Tibial nerve (tissue), 4 donors: Measurements from ENCODE around the gene CHSY3. TPM values are rescaled to one million over a fixed set of nuclear protein-coding genes. Genes with fewer than 3 reads are reported as not detected.

Experiments
- DNase-seq, 2 donors: peaks; one replicate each; pipeline ENCODE4 v3.0.0-alpha.2; 2019; ENCODE audit warnings: low spot score in 2 of 2
- H3K27ac ChIP-seq, 4 donors: fragments of 200-600 bp; sonication (generic) in 3 of 4; one replicate each; pipeline ENCODE4 v1.5.1; 2017 to 2019; ENCODE audit warnings: mild to moderate bottlenecking in 1 of 4
- H3K27me3 ChIP-seq, 2 donors: fragments of 200-600 bp; sonication (generic) in 1 of 2; one replicate each; pipeline versions ENCODE4 v1.5.1 to v1.6.0; 2017 to 2019
- H3K36me3 ChIP-seq, 3 donors: fragments of 200-600 bp; sonication (generic); one replicate each; pipeline ENCODE4 v1.5.1; 2018 to 2019
- H3K4me1 ChIP-seq, 4 donors: fragments of 200-600 bp; sonication (generic) in 3 of 4; one replicate each; pipeline ENCODE4 v1.5.1; 2017 to 2019
- H3K4me3 ChIP-seq, 4 donors: fragments of 200-600 bp; sonication (generic) in 3 of 4; one replicate each; pipeline ENCODE4 v1.5.1; 2017 to 2019; ENCODE audit warnings: mild to moderate bottlenecking in 1 of 4, moderate library complexity in 1 of 4
- H3K9me3 ChIP-seq, 4 donors: fragments of 200-600 bp; sonication (generic) in 3 of 4; one replicate each; pipeline ENCODE4 v1.5.1; 2017 to 2019
- EP300 ChIP-seq, 2 donors: sonication (generic); formaldehyde crosslinking; IDR thresholded peaks; one replicate each; pipeline ENCODE4 v1.6.1; 2017; ENCODE audit warnings: antibody characterized with exemption in 2 of 2, mild to moderate bottlenecking in 1 of 2
- POLR2A ChIP-seq, 2 donors: fragments of 450-650 bp; IDR thresholded peaks; one replicate each; pipeline ENCODE4 v1.6.1; 2017; ENCODE audit warnings: antibody characterized with exemption in 2 of 2, mild to moderate bottlenecking in 2 of 2, moderate library complexity in 2 of 2
- WGBS, 2 donors: methylation state at CpG; one replicate each; pipeline ENCODE4 v1.1.5; 2018; 5-methylcytosine and 5-hydroxymethylcytosine counted together
- total RNA-seq, 4 donors: library from RNA; depleted of rRNA; stranded (reverse); fragments of >200 nt; gene quantifications; one replicate each; pipeline ENCODE4 v1.1.0, GENCODE V29; 2016
- TF ChIP-seq, protein P1 (sequence below), 5 experiments: fragments of 200-600 bp in 3 of 5; fragments of 450-650 bp in 2 of 5; sonication (generic) in 3 of 5; IDR thresholded peaks; one replicate each; pipeline ENCODE4 v1.5.1; 2016 to 2019; ENCODE audit warnings: antibody characterized with exemption in 5 of 5, mild to moderate bottlenecking in 3 of 5, moderate library complexity in 2 of 5

CHSY3 gene
- total RNA-seq, 4 donors from 2014 or later, result 3.6 to 11.2 (median 6.2) TPM

- H3K27ac ChIP-seq, result no peak overlapping the region
- no peak for TF ChIP-seq POLR2A (IDR thresholded peaks at IDR 0.05)
- TF ChIP-seq EP300 (IDR thresholded peaks at IDR 0.05), result no peak
- TF ChIP-seq, protein P1, sequence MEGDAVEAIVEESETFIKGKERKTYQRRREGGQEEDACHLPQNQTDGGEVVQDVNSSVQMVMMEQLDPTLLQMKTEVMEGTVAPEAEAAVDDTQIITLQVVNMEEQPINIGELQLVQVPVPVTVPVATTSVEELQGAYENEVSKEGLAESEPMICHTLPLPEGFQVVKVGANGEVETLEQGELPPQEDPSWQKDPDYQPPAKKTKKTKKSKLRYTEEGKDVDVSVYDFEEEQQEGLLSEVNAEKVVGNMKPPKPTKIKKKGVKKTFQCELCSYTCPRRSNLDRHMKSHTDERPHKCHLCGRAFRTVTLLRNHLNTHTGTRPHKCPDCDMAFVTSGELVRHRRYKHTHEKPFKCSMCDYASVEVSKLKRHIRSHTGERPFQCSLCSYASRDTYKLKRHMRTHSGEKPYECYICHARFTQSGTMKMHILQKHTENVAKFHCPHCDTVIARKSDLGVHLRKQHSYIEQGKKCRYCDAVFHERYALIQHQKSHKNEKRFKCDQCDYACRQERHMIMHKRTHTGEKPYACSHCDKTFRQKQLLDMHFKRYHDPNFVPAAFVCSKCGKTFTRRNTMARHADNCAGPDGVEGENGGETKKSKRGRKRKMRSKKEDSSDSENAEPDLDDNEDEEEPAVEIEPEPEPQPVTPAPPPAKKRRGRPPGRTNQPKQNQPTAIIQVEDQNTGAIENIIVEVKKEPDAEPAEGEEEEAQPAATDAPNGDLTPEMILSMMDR (IDR thresholded peaks at IDR 0.05), result no peak
- H3K36me3 ChIP-seq, result no peaks in the 10 kb centered on the region
- H3K4me3 ChIP-seq, result no peak overlapping the region
- no peak for DNase-seq
- no peaks in the 10 kb centered on the region for H3K27me3 ChIP-seq
- H3K4me1 ChIP-seq, result no peaks in the 10 kb centered on the region
- H3K9me3 ChIP-seq, result no peaks in the 10 kb centered on the region
These were observed 67.4 kb downstream of the CHSY3 start for GRCh38 chr5:129971714-129972113.

- TF ChIP-seq, protein P1 (IDR thresholded peaks at IDR 0.05), result no peak
- TF ChIP-seq POLR2A (IDR thresholded peaks at IDR 0.05) (no peak), EP300 (IDR thresholded peaks at IDR 0.05) (no peak)
- Histone ChIP-seq H3K36me3 (no peaks in the 10 kb centered on the region), H3K27me3 (no peaks in the 10 kb centered on the region), H3K27ac (no peak overlapping the region), H3K9me3 (no peaks in the 10 kb centered on the region), H3K4me1 (no peaks in the 10 kb centered on the region), H3K4me3 (no peak overlapping the region)
- no peak for DNase-seq
These were observed 68.3 kb downstream of the CHSY3 start for GRCh38 chr5:129972465-129973141.

DNA sequence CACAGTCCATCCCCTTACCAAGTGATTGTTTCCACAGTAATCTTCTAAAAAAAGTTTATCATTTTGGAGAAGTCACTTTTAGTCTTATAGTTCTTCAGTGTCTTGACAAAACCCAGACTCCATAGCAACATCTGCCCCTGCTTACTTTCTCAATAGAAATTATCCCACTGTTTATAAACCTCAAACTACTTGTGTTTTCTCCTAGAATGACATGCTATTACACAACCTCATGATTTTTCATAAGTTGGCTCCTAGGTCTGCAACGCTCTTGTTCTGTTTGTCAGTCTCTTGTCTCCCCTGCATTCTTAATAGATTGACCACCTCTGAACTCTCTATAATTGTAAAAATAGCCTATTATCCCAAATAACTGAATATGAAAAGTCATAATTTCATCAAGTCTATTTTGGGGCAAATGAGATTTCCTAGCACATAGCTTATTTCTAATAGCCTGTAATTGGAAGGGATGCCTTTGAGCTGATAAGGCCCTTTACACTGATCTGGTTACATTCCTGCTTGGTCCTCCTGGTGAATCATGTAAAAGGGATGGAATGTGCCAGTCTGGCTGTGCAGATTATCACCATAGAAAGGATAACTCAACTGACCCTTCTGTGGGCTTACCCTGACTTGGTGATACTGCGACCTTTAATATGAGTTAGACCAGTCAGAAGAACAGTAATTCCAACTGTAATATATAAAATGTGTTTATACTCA is 69.6 kb downstream of the CHSY3 start:
- no peak overlapping the region for H3K4me3 ChIP-seq
- TF ChIP-seq, protein P1 (IDR thresholded peaks at IDR 0.05), result no peak
- TF ChIP-seq EP300 (IDR thresholded peaks at IDR 0.05) (no peak), POLR2A (IDR thresholded peaks at IDR 0.05) (no peak)
- WGBS, 2 donors, result 82 to 85% methylated on average over 2 of the region's 2 CpGs
- no peak overlapping the region for H3K27ac ChIP-seq
- no peaks in the 10 kb centered on the region for H3K9me3 ChIP-seq
- no peaks in the 10 kb centered on the region for H3K36me3 ChIP-seq
- no peaks in the 10 kb centered on the region for H3K4me1 ChIP-seq
- no peak for DNase-seq
- H3K27me3 ChIP-seq, result no peaks in the 10 kb centered on the region

DNA sequence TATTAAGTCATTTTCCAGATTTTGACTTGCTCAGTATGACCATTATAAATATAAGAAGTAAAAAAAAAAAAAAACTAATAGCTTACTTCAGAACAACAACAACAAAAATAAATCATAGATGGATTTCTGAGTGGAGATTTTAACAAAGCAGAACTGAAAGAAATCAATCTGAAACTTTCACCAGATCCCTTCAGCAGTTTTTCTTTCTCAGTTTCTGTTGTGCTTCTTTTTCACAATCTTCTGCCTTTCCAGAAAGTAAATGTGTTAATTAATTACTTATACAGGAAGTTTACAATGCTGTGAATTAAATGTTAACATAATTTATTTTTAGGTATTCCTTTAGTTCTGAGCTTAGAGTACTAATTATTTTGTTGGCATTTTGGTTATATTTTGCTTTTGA is 73.5 kb downstream of the CHSY3 start:
- no peak overlapping the region for H3K4me3 ChIP-seq
- H3K9me3 ChIP-seq, result peaks cover 0 to 5% (median 0%) of the 10 kb centered on the region in 4 donors
- DNase-seq, result no peak
- TF ChIP-seq POLR2A (IDR thresholded peaks at IDR 0.05) (no peak), EP300 (IDR thresholded peaks at IDR 0.05) (no peak)
- TF ChIP-seq, protein P1 (IDR thresholded peaks at IDR 0.05), result no peak
- no peaks in the 10 kb centered on the region for H3K27me3 ChIP-seq
- no peak overlapping the region for H3K27ac ChIP-seq
- H3K36me3 ChIP-seq, result no peaks in the 10 kb centered on the region
- no peaks in the 10 kb centered on the region for H3K4me1 ChIP-seq

GRCh38 chr5:129978270-129978669 is 74.0 kb downstream of the CHSY3 start:
- Histone ChIP-seq H3K4me3 (no peak overlapping the region), H3K27me3 (no peaks in the 10 kb centered on the region), H3K36me3 (no peaks in the 10 kb centered on the region), H3K9me3 (peaks cover 0 to 5% (median 0%) of the 10 kb centered on the region in 4 donors), H3K4me1 (no peaks in the 10 kb centered on the region), H3K27ac (no peak overlapping the region)
- no peak for DNase-seq
- TF ChIP-seq EP300 (IDR thresholded peaks at IDR 0.05) (no peak), POLR2A (IDR thresholded peaks at IDR 0.05) (no peak)
- TF ChIP-seq, protein P1 (IDR thresholded peaks at IDR 0.05), result no peak
- 91 to 97% methylated on average over 1 of the region's 1 CpG for WGBS, 2 donors
